Left forelimb (tissue), 1 donor: ENCODE measurements around the gene MSI1.

Source experiments
- DNase-seq: peaks from one replicate; pipeline ENCODE4 v3.0.0-alpha.2; 2018; ENCODE audit warnings: low spot score

MSI1 gene

GRCh38 chr12:120368789-120369602 is at the start of gene MSI1:
TSS of gene MSI1 (minus strand) at chr12:120369164. CDS start at chr12:120369091, 73 bp downstream.
- DNase-seq = no peak

GRCh38 chr12:120417917-120418580 is 49.1 kb upstream of the MSI1 start:
- no peak for DNase-seq

- no peak for DNase-seq
Measured at GRCh38 chr12:120416490-120417216, 47.7 kb upstream of the MSI1 start.

- no peak for DNase-seq
Measured at GRCh38 chr12:120413901-120414695, 45.1 kb upstream of the MSI1 start.

DNA sequence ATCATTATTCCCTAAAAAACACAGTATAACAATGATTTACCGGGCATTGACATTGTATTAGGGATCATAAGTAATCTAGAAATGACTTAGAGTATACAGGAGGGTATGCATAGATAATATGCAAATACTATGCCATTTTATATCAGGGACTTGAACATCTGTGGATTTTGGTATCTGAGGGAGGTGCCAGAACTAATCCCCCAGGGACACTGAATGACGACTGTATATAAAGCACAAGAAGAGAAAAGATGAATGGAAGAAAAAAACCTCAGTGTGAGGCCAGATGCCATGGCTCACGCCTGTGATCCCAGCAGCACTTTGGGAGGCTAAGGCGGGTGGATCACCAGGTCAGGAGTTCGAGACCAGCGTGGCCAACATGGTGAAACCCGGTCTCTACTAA is 43.5 kb upstream of the MSI1 start:
- DNase-seq = no peak

GRCh38 chr12:120408771-120409170 is 39.8 kb upstream of the MSI1 start:
- no peak for DNase-seq

DNA sequence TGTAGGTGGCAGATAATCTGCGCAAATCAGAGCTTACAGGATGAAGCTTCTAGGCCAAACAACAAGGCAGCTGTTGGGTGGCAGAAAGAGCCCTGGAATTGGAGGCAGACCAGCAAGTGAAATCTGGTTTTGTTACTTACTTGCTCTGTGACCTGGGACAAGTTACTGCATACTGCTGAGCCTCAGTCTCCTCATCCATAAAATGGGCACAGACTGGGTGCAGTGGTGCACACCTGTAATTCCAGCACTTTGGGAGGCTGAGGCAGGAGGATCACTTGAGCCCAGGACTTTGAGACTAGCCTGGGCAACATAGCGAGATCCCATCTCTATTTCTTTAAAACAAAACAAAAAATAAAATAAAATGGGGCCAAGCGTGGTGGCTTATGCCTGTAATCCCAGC is 37.6 kb upstream of the MSI1 start:
- DNase-seq = no peak

DNA sequence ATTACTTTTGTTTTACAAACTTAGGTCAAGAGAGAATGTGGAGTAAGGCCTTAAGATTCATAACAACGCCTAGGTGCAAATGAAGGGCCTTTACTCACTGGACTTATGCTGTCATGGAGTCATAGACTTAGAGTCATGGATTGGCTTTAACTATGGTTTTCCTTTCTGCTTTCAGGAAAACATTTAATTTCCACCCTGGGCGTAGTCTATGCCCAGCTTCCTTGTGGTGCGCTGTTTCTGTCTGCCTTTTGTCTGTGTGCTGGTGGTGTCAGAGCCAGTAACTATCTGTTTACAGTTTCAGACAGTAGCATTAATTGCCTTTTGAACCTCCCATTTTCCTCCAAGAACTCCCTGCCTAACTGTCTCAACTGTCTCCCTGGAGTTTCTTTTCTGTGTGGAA is 37.1 kb upstream of the MSI1 start:
- no peak for DNase-seq

DNA sequence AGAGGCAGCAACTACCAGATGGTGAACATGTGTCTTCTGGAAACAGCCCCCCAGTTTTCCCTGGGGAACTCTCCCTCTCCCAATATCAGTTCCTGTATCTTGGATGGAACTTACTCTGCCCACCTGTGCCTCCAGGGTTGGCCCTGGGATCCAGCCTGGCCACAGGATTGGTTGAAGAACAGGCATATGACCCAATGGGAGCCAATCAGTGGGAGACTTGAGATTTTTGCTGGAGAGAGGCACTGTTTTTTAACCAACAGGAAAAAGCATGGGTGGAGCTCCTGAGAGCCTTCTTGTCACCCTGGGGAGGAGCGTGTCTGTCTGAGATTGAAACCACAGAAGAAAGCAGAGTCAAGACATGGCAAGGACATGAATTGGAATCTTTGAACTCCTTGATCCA is 35.3 kb upstream of the MSI1 start:
- DNase-seq = no peak

GRCh38 chr12:120403869-120404268 is 34.9 kb upstream of the MSI1 start:
- no peak for DNase-seq

GRCh38 chr12:120402217-120402616 is 33.3 kb upstream of the MSI1 start:
- DNase-seq = no peak

DNA sequence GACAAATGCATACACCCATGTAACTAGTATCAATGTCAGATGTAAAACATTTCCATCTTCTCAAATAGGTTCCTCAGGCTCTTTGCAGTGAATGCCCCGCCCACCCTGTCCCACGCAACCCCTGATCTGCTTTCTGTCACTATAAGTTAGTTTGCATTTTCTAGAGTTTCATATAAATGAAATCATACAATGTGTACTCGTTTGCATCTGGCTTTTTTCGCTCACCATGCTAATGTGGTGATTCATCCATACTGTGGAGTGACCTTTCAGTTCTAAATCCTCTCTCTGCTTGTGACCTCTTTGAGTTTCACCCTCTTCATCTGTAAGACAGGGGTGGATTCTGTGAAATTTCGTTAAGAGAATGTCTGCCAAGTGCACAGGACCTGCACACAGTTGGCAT is 30.6 kb upstream of the MSI1 start:
- no peak for DNase-seq

- DNase-seq = no peak
Measured at GRCh38 chr12:120397824-120398540, 29.0 kb upstream of the MSI1 start.

- DNase-seq = no peak
Measured at GRCh38 chr12:120394483-120395367, 25.8 kb upstream of the MSI1 start.

DNA sequence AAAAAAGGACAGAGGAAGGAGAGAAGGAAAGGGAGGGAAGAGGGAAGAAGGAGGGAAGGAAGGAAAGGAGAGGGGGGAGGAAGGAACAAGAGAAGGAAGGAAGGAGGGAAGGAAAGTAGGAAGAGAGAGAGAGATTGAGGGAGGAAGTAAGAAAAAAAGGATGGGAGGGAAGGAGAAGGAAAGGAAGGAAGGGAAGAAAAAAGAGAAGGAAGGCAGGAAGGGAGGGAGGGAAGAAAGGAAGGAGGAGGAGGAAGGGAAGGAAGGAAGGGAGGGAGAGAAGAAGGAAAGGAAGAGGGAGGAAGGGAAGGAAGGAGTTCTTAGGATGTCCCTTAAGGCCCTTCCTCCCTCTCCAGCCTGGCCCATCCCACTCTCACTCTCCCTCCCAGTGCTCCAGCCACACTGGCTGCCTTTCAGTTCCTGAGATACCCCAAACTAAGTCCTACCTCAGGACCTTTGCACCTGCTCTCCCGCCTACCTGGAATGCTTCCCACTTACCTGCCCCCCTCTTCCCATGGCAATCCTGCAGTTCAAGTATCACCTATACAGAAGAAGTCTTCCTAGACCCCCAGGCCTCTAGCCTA is 21.7 kb upstream of the MSI1 start:
- DNase-seq = no peak

DNA sequence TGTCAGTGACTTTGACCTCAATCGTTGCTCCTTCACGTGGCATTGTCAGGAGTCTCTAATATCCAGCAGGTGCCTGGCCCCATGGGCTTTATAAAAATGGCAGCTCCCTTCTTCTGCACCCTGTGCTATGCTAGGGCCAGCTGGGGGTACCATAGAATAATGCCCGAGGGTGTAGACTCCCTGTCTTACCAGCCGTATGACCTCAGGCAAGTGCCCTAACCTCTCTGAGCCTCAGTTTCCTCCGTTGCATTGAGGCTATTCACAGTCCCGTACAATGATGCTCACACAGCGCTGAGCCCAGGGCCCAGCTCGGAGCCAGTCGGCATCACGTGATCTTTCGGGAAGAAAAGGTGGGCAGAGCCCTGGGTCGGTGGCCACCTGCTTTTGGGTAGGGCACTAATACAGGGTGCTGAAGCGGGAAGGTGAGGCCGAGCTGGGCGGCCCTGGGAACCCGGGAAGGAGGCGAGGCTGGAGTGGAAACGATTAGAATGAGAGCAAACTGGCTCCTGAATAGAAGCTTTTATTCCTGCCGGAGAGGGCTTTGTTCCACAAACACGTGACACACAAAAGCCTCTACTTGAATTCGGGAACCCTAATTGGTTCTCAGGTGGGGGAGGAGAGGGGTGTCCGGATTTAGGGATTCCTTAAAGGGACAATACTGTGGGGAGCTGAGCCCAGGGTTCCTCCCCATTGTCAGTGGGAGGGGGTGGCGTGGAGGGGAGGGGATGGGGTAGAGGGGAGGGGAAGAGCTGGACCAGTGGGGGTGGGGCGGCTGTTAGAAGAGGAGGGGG is 19.9 kb upstream of the MSI1 start:
- DNase-seq = no peak

GRCh38 chr12:120381752-120382419 is 12.9 kb upstream of the MSI1 start:
- DNase-seq = no peak

- no peak for DNase-seq
Measured at GRCh38 chr12:120378036-120378435, 9.1 kb upstream of the MSI1 start.

DNA sequence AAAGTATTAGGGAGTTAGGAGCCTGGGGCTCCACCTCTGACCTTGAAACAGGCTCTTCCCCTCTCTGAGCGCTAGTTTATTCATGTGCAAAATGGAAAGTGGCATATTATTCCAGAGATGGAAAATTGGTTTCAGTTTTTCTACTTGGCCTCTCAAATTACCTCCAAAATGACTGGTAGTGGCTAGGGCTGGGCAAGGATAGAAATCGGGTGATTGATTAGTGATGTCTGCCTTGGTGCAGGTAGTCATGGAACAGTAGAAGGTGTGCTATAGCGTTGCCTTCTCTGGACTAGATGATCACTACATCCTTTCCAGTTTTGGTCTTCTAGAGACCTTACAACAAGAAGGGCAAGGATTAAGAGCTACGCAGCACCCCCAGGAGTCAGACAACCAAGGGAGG is 8.6 kb upstream of the MSI1 start:
- no peak for DNase-seq
